Ovary (tissue), 9 donors: Measurements from ENCODE around the gene ADSL. TPM values are rescaled to one million over a fixed set of nuclear protein-coding genes. Genes with fewer than 3 reads are reported as not detected.

Experiments used
- DNase-seq, 5 donors: peaks; one replicate each; pipeline ENCODE4 v3.0.0-alpha.2; 2019 to 2020
- H3K27ac ChIP-seq, 2 donors: fragments of 200-600 bp; one replicate each; pipeline versions ENCODE4 v1.5.1 to v1.8.0; 2019 to 2022
- H3K27me3 ChIP-seq: fragments of 200-600 bp; one replicate; pipeline ENCODE4 v1.8.0; 2022
- H3K36me3 ChIP-seq: fragments of 200-600 bp; sonication (generic); one replicate; pipeline ENCODE4 v1.5.1; 2019
- H3K4me1 ChIP-seq: one replicate; pipeline ENCODE4 v1.8.1; 2013; ENCODE audit warnings: mild to moderate bottlenecking, moderate library complexity; ENCODE audit not compliant: insufficient read depth
- H3K4me3 ChIP-seq: fragments of 200-600 bp; sonication (generic); one replicate; pipeline ENCODE4 v1.5.1; 2017
- H3K9me3 ChIP-seq, 2 donors: fragments of 200-600 bp in 1 of 2; sonication (generic) in 1 of 2; one replicate each; pipeline versions ENCODE4 v1.5.1 to v1.8.1; 2013 to 2019; ENCODE audit warnings: mild to moderate bottlenecking in 1 of 2, moderate library complexity in 1 of 2
- CTCF ChIP-seq, 3 donors: fragments of 450-650 bp in 2 of 3; fragments of 200-600 bp in 1 of 3; IDR thresholded peaks; one replicate each; pipeline versions ENCODE4 v1.5.1 to v1.8.0; 2016 to 2022; ENCODE audit warnings: antibody characterized with exemption in 3 of 3, mild to moderate bottlenecking in 1 of 3
- EP300 ChIP-seq: sonication (generic); formaldehyde crosslinking; IDR thresholded peaks from one replicate; pipeline ENCODE4 v1.6.1; 2017; ENCODE audit warnings: antibody characterized with exemption
- POLR2A ChIP-seq: fragments of 450-650 bp; IDR thresholded peaks from one replicate; pipeline ENCODE4 v1.6.1; 2017; ENCODE audit warnings: antibody characterized with exemption, mild to moderate bottlenecking, moderate library complexity
- WGBS, 3 donors: extraction: QIAGEN DNeasy Blood & Tissue Kit in 1 of 3; methylation state at CpG; one replicate each; pipeline versions ENCODE4 v1.1.5 to v1.1.7; 2013 to 2017; 5-methylcytosine and 5-hydroxymethylcytosine counted together
- intact Hi-C, 4 donors: fragments of 100-400 bp; cut with DNase I; formaldehyde crosslinking; loops; one replicate each; pipeline versions ENCODE4 v1.11.0 to v1.15.1; 2022 to 2023
- polyA plus RNA-seq, 2 donors: library from polyadenylated mRNA; stranded (reverse); fragments of 200-250 nt in 1 of 2; fragments of 350-450 nt in 1 of 2; fragmentation: Illumina TruSeq in 1 of 2; extraction: RNeasy Lipid Tissue Mini Kit (QIAGEN cat#74804) in 1 of 2; gene quantifications; one replicate each; pipeline ENCODE4 v1.2.3, GENCODE V29; 2013 to 2014
- total RNA-seq, 7 donors: library from RNA; depleted of rRNA in 2 of 7; stranded (reverse); fragments of >200 nt in 2 of 7; fragmentation: NEBNext Ultra II Directional in 3 of 7; extraction: Animal tissue kit (Norgen Biotek cat#: 25700) in 3 of 7; gene quantifications; one replicate each; pipeline versions ENCODE4 v1.1.0 to v1.2.4, GENCODE V29; 2016 to 2023
- donor health status: DM: no; HTN: no; CAD: no; lungs with moderate emphysema.
- donor health status: DM: no; HTN: no; CAD: no.
- donor health status: Bipolar disorder and iron deficiency.
- donor health status: DM: yes; HTN: yes; CAD: no.
- donor health status: DM: no; HTN: no; CAD: no.
- donor health status: DM: yes; HTN: yes; CAD: no.

Gene ADSL
- total and polyA plus RNA-seq, 9 donors: 45.1 to 63.5 (median 49.7) TPM

GRCh38 chr22:40422558-40423309 lies 76.4 kb downstream of the ADSL start:
- TF ChIP-seq CTCF (IDR thresholded peaks at IDR 0.05) (no peak), EP300 (no peak), POLR2A (no peak)
- no peaks in the 10 kb centered on the region for H3K9me3 ChIP-seq
- no peaks in the 10 kb centered on the region for H3K36me3 ChIP-seq
- DNase-seq: no peak
- no peak overlapping the region for H3K4me3 ChIP-seq
- no peak overlapping the region for H3K27ac ChIP-seq
- H3K27me3 ChIP-seq: no peaks in the 10 kb centered on the region
- H3K4me1 ChIP-seq: no peaks in the 10 kb centered on the region
- intact Hi-C loops: no loop called here
- WGBS, 3 donors: 94 to 96% (median 94%) methylated on average over 9 of the region's 9 CpGs

GRCh38 chr22:40423310-40423688 lies 77.0 kb downstream of the ADSL start:
- H3K9me3 ChIP-seq: no peaks in the 10 kb centered on the region
- H3K4me1 ChIP-seq: no peaks in the 10 kb centered on the region
- H3K27me3 ChIP-seq: no peaks in the 10 kb centered on the region
- no peak overlapping the region for H3K4me3 ChIP-seq
- no peaks in the 10 kb centered on the region for H3K36me3 ChIP-seq
- TF ChIP-seq CTCF (IDR thresholded peaks at IDR 0.05): no peak
- TF ChIP-seq EP300: no peak
- TF ChIP-seq POLR2A: no peak
- intact Hi-C loops: no loop called here
- 63 to 68% (median 67%) methylated on average over 5 of the region's 5 CpGs for WGBS, 3 donors
- H3K27ac ChIP-seq: no peak overlapping the region
- no peak for DNase-seq

GRCh38 chr22:40423882-40424640 lies 77.8 kb downstream of the ADSL start:
- Histone ChIP-seq H3K27me3 (no peaks in the 10 kb centered on the region), H3K4me3 (no peak overlapping the region), H3K36me3 (no peaks in the 10 kb centered on the region), H3K4me1 (no peaks in the 10 kb centered on the region), H3K9me3 (no peaks in the 10 kb centered on the region), H3K27ac (no peak overlapping the region)
- intact Hi-C loops: no loop called here
- TF ChIP-seq CTCF (IDR thresholded peaks at IDR 0.05) (no peak), EP300 (no peak), POLR2A (no peak)
- DNase-seq: no peak
- WGBS, 3 donors: 82 to 89% (median 85%) methylated on average over 14 to 17 of the region's 17 CpGs

GRCh38 chr22:40425082-40425481 lies 78.8 kb downstream of the ADSL start:
- no peak overlapping the region for H3K27ac ChIP-seq
- H3K4me1 ChIP-seq: no peaks in the 10 kb centered on the region
- WGBS, 3 donors: 84 to 87% (median 86%) methylated on average over 5 of the region's 5 CpGs
- H3K9me3 ChIP-seq: no peaks in the 10 kb centered on the region
- intact Hi-C loops: no loop called here
- TF ChIP-seq POLR2A (no peak), CTCF (IDR thresholded peaks at IDR 0.05) (no peak), EP300 (no peak)
- H3K36me3 ChIP-seq: no peaks in the 10 kb centered on the region
- no peak overlapping the region for H3K4me3 ChIP-seq
- no peaks in the 10 kb centered on the region for H3K27me3 ChIP-seq
- DNase-seq: no peak
